Camera-type eye (tissue), 1 donor: ENCODE measurements around the gene SZT2. TPM values are rescaled to one million over a fixed set of nuclear protein-coding genes. Genes with fewer than 3 reads are reported as not detected.

Experiments
- total RNA-seq: library from RNA; depleted of rRNA; stranded (reverse); fragments of >200 nt; gene quantifications from one replicate; pipeline ENCODE4 v1.2.3, GENCODE V29; 2014

The SZT2 gene
- total RNA-seq = 52.4 TPM

DNA sequence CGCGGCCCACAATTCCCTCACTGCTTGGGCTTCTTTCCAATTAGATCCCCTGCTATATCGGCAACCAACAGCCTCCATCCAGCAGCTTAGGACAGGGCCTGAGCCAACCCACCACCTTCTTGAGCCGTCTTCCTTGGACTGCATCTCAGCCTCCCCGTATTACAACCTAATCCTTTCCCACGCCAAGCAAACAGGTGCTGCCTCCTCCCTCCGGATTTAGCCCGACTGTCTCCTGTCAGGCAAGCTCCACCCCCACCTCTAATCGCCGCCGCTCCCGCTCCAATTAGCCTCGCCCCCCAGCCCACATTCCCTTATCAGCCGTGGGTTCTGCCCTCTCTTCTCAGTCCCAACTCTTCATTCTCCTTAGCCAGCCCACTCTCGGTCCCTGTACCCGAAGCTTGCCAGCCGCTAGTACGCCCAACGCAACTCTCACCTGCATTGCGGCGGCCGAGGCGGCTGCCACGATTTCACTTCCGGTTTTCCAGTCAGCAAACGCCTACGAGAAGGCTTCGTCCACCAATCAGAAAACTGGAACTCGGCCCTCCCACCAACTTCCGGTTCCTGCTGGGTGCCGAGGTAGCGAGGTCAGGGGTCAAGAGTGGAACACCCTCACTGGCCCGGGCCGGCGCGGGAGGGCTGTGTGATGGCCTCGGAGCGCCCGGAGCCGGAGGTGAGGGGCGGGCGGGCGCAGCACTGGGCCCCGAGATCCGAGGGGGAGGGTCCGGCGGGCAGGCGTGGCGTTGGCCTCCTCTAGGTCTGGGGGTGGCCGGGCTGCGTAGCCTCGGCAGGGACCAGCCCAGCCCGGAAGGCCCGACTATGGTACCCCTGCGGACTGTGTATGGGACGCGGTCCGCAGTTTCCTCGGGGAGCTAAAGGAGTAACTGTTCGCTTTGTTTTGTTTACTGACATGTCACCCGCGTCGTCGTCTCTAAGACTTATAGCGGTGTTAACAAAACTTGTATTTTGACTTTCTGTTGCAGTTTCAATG, at the start of gene SZT2, which contains the start of gene MED8:
SZT2 (plus strand) TSS at position 574 of the 988 bp plus-strand sequence; CDS start at position 644, 70 bp downstream.
MED8 (minus strand) TSS at position 475 of the 988 bp plus-strand sequence; CDS start at position 439, 36 bp downstream.

DNA sequence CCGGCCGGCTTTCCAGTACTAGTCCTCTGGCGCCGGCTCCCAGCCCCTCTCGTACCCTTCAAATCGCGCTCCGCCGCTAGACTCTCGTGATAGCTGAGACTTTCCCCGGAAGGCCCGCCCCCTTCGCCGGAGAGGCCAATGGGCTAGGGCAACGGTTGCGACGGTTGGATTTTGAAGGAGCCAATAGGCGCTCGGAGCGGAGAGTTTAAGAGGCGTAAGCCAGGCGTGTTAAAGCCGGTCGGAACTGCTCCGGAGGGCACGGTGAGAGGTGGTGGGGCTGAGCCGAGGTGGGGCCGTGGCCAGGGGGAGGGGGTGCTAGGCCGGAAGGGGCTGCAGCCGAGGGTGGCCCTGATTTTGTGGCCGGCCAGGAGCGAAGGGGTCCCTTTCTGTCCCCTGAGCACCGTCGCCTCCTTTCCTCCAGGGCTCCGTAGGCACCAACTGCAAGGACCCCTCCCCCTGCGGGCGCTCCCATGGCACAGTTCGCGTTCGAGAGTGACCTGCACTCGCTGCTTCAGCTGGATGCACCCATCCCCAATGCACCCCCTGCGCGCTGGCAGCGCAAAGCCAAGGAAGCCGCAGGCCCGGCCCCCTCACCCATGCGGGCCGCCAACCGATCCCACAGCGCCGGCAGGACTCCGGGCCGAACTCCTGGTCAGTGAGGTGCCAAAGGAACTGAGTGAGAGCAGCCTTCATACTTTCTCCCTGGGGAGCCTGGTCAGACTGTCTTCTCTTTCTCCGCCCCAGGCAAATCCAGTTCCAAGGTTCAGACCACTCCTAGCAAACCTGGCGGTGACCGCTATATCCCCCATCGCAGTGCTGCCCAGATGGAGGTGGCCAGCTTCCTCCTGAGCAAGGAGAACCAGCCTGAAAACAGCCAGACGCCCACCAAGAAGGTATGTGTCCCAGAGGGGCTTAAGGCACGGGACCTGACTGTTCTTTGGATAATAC, 30.7 kb upstream of the SZT2 start, which contains the start of gene CDC20:
CDC20 (plus strand) TSS at position 236 of the 948 bp plus-strand sequence; CDS start at position 471, 235 bp downstream.

DNA sequence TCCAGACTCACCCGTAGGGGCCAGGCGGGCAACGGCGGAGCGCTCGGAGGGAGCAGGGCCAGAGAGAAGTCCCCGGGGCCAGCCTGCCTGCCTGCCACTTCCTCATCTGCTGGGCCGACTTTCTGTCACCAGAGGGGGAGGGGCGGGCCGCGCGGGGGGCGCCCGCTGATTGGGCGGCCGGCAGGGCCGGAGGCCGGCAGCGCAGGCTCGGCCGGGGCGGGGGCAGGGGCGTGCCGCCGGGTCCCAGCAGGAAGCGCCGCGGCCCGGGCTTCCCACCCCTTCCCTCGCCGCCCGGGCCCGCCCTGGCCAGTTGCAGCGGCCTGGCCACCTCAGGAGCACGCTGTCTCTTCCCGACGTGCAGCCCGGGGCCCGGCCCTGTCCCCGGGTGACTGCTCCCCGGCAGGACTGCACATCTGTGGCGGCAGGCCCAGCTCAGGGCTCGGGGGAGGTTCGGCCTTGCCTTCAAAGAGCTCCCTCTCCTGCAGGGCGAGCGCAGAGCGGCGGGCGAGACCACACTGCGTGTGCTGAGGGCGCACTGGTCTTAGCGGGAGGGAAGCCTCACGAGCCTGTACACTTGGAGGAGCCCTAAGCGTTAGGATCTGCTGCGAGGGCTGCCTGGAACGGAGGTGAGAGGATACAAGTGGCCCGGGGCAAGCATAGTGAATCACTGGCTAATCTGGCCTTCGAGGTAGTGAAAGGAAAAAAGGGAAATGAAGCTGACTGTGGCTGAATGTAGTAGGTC, 21.6 kb upstream of the SZT2 start, which contains the start of gene ELOVL1:
ELOVL1 (minus strand) TSS at position 108 of the 742 bp plus-strand sequence. CDS start 2,402 bp downstream, outside the sequence.

DNA sequence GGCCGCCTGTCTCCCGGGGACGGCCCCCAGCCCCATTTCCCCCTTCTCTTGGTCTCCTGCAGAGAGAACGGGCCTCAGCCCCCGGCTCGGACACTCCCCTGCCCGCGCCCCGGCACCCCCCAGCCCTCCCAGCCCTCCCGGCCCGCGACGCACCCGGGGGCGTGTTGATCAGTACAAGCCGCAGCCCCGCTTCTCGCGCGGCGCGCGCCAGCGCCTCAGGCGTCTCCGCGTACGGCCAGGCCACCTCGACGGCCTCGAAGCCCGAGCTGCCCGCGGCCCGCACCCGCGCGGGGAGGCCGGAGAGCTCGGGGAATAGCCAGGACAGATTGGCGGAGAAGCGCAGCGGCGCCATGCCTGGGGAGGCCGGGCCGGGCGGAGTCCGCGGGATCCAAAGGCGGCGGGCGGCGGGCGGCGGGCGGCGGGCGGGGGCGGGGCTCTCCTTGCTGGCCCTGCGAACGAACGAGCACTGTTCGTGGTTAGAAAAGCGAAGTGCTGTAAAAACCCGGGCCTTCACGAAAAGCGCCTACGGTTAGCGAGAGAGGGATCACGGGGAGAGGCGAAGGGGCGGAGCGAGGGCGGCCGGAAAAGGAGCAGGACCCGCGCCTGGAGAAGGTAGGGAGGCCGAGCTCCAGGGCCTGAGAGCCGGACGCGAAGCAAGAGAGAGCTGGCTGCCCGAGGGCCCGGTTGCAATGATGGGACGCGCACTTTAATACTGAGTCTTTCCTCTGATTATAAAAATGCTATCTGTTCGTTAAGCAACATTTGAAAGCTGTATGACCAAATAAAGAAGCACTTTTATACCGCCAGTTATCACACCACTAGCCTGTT, 64.0 kb downstream of the SZT2 start, which contains the start of gene HYI:
HYI (minus strand) TSS at position 490 of the 828 bp plus-strand sequence; CDS start at position 352, 138 bp downstream.

Other genes with a start within 250 kb of the SZT2 start
- 38.5 TPM for gene EBNA1BP2, start 217.6 kb upstream of the SZT2 start, total RNA-seq
- gene CFAP57, start 217.6 kb upstream of the SZT2 start, total RNA-seq = 1.2 TPM
- gene TMEM125, start 119.9 kb upstream of the SZT2 start, total RNA-seq = 1.6 TPM
- gene C1orf210, start 104.3 kb upstream of the SZT2 start, total RNA-seq = 0.44 TPM
- gene TIE1, start 88.9 kb upstream of the SZT2 start, total RNA-seq = 33.0 TPM
- gene MPL, start 52.1 kb upstream of the SZT2 start, total RNA-seq = 0.93 TPM
- gene CDC20, start 30.9 kb upstream of the SZT2 start, total RNA-seq = 9.0 TPM
- gene ELOVL1, start 21.9 kb upstream of the SZT2 start, total RNA-seq = 14.2 TPM
- 51.3 TPM for gene MED8, start 99 bp upstream of the SZT2 start, total RNA-seq
- 44.4 TPM for gene HYI, start 64.0 kb downstream of the SZT2 start, total RNA-seq
- gene PTPRF, start 141.0 kb downstream of the SZT2 start, total RNA-seq = 169 TPM